ENCODE results near the gene ANTXR2.
A peak's percentile ranks its signal among the peaks of the same experiment; 100 is the strongest.

Gene ANTXR2

DNA sequence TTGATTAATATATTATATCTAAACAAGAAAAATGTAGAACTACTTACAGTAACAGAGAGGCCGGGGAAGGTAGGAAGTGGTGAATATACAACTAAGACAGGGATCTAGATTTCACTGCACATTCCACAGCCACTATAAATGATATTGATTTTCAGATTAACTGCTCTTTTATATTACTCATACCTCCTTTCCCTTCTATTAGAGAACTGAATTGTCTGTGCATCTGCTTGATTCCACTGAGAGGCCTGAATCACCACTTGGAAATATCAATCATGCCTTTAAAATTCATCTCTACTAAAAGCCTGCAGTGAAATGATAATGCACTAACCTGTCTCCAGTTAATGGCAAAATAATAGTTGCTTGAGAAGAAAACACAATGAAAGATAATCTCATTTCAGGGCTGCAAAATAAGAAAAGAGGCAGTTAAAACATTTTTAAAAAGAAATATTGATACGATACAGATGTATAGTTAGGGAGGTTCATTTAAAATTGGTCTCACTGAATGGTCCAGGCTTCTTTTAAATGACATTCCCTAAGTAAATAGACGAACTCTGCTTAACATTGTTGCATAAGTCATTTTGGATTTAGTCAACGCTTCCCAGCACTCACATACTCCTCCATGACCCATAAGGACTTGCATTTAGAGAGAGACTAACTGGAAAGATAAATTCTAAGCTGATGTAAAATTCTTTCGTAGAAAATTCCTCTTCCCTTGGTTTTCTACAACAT lies 3.8 kb downstream of the ANTXR2 start:
- no peak for DNase-seq (ENCODE audit: low spot score)

DNA sequence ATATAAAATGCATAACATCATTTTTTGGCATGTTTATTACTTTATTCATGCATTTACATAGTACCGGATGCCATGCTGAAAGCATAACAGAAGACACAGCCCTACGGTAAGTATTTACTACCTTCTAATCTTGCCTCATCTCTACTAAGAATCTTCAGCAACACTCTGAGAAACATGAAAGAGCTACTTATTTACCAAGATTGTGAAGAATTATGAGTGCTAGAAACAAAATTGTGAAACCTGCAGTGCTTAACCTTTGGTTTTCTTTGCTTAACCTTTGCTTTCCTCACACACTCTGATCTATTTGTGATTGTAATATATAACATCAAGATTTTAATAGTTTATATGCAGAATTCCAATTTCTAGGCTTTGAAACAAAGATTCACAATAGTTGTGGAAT lies 7.4 kb downstream of the ANTXR2 start:
- DNase-seq (ENCODE audit: low spot score), result no peak

DNA sequence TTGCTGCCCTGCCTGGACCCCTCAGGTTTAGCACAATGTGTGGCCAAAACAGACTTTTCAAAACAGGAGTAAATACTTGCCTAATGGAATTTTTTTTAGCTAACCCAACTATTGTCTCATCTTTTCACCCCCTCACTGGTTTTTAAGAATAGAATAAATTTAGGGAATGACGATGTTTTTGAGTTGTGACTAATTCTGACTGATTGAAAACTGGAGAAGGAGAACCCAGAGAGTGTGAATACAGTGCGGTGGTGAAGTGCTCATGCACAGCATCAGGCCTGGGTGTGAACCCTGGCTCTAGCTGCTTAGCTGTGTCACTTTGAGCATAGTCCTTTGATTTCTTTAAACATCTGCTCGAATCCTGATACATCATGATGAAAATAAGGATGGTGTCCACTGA lies 10.5 kb downstream of the ANTXR2 start:
- DNase-seq (ENCODE audit: low spot score), result no peak

DNA sequence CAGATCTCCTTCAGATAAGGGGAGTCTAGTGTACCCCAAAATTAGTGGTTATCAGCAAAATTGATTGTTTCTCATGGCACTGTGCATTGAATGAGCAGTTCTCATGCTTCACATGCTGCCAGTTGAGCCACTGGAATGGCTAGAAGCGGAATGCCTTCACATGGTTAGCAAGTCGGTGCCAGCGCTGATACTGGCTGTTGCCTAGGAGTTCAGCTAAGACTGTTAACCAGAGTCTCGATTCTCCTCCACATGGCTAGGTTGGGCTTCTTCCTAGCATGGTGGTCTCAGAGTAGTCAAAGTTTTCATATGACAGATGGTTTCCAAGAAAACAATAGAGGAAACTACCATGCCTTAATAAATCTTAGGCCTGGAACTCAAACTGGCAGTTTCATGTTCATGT lies 12.2 kb downstream of the ANTXR2 start:
- no peak for DNase-seq (ENCODE audit: low spot score)

- no peak for DNase-seq (ENCODE audit: low spot score)
These were observed 14.3 kb downstream of the ANTXR2 start for GRCh38 chr4:80058740-80059139.

- DNase-seq (ENCODE audit: low spot score), result no peak
These were observed 18.7 kb downstream of the ANTXR2 start for GRCh38 chr4:80054375-80054774.

DNA sequence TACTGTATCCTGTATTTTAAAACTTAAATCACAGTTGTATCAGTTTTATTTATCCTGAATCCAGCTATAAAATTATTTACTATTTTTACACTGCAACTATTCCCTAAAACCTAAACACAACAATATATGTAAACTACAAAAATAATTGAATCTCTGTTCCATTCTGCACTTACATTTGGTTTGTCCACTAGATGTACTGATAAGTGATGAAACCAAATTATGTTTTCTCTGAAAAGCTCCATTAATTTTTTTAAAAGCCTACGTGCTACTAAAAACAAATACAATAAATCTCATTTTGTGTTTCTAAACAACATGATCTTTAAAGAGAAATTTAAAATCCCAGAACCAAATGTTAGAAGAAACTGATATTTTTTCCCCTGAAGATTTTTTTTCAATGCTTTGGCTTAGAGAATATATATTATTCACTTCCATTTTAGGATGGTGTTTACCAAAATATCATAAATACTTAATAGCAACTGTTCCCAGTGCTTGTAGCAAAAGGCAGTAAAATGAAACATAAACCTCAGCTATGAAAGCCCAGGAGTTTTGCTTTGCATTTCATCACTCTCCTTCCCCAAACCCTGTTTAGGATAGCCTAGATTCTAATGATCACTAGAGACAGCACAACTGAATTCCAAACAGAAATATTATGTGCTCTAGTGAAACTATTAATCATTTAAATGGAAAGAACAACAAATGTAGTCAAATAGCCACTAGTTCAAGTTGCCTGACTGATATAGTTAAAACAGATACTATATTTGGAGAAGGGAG lies 19.7 kb downstream of the ANTXR2 start:
- DNase-seq (ENCODE audit: low spot score), result no peak

- no peak for DNase-seq (ENCODE audit: low spot score)
These were observed 23.1 kb downstream of the ANTXR2 start for GRCh38 chr4:80049813-80050534.

DNA sequence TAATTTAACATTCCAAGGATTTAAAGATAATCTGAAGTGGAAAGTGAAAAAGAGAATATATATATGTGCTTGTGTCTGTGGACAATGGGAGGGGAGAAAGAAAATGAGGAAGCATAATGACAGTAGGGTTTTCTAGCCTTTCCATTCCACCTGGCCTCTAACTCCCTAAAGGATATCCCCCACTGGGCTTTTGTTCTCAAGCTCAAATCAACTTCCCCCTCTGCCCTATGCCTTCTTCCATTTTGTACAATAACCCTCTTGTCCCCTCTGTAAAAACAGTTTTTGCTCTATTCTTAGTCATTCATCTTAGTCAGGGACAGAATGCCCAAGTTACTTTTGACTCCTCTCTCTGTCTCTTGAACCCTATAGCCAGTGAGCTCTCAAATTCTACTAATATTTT lies 23.6 kb downstream of the ANTXR2 start:
- no peak for DNase-seq (ENCODE audit: low spot score)

- DNase-seq (ENCODE audit: low spot score), result no peak
These were observed 27.2 kb downstream of the ANTXR2 start for GRCh38 chr4:80045786-80046185.

GRCh38 chr4:80043541-80043940 lies 29.5 kb downstream of the ANTXR2 start:
- DNase-seq (ENCODE audit: low spot score), result no peak

DNA sequence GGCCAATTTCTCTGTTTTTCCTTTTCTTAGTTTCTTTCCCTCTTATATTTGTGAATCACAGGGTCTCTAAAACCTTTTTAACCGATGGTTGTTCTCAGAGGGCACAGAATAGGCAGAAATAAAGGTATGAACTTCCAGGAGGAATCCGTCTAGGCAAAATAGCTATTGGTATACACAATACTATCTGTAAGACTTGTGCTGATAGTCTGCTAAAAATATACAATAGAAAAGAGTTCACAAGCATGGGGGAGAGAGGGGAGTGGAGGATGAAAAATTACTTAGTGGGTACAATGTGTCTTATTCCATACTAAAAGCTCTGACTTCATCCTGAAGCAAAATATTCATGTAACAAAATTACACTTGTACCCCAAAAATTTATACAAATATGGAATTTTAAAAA lies 30.2 kb downstream of the ANTXR2 start:
- DNase-seq (ENCODE audit: low spot score), result no peak

GRCh38 chr4:80037864-80038263 lies 35.2 kb downstream of the ANTXR2 start:
- no peak for DNase-seq (ENCODE audit: low spot score)

- peak; percentile 81 for DNase-seq (ENCODE audit: low spot score)
These were observed 35.9 kb downstream of the ANTXR2 start for GRCh38 chr4:80036949-80037685.

DNA sequence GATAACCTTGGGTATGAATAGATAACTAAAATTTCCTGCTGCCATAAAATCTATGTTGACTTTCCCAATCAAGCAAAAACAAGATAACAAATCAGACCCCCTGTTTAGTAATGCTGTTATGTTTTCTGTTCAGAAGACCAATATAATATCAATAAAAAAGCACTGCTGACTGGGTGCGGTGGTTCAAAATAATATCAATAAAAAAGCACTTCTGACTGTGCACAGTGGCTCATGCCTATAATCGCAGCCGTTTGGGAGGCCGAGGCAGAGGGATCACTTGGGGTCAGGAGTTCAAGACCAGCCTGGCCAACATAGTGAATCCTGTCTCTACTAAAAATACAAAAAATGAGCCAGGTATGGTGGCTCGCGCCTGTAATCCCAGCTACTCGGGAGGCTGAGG lies 36.7 kb downstream of the ANTXR2 start:
- no peak for DNase-seq (ENCODE audit: low spot score)

DNA sequence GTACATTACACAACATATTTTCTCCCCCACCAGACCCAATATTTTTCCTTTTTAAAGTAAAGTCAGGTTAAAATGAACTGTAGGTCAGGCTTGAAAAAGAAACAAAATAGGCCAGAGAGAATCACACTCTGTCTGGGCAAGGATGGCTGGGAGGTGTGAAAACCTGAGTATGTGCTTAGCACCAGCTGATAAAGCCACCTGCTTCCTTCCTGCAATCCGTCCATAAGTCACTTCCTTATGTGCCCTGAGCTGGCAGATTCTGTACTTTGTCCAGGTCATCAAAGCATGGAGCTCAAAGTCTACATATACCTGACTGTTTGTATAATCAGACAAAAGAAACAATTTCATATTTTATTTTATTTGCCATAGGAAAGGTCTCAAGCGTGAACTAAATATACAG lies 37.7 kb downstream of the ANTXR2 start:
- DNase-seq (ENCODE audit: low spot score), result no peak

DNA sequence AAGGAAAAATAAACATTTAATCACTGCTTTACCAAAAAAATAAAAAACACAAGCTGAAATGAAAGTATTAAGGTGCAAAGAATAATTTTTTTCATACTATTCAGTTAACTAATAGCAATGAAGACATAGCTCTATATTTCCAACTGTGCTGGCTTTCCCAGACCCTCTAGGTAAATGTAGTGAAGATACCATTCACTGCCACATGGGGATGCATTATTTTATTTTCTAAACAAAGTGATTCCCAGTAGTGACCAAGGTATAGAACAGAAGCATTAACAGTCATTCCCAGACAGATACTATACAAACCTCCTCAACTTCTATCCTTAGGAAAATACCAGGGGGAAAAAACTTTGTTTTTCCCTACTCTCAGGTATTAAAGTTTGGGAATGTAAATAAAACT lies 39.4 kb downstream of the ANTXR2 start:
- no peak for DNase-seq (ENCODE audit: low spot score)

DNA sequence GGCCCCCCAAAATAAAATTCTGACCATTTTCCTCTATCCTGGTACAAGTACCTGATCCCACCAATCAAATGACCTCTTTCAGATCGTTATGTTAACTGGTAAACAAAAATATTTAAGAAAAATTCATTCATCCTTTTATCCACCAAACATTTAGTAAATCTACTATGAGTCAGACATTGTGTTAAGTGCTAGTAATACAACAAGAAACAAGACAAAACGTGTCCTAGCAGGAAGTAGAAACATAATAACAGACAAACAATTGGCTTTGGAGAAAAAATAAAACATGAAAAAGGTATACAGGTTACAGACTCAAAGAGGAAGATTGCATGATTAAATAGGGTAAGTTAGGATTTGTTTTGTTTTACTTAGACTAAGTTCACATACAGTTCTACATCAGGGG lies 43.7 kb downstream of the ANTXR2 start:
- DNase-seq (ENCODE audit: low spot score), result no peak

DNA sequence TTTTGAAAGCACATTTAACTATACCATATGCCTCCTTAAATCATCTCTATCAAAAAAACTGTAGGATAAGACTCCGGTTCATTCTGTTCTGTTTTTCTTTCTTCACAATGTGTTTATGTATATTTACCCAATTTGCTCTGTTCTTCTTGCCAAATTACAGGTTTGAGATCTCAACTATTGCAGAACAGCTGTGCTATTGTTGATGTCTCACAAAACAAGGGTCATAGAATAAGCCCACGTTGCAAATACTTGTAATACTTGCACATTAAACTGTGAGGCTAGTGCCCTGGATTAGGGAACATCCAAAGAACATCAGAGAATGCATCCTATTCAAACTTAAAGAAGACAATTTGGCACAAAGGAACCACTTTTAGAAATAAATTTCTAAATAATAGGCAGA lies 45.4 kb downstream of the ANTXR2 start:
- DNase-seq (ENCODE audit: low spot score), result no peak

DNA sequence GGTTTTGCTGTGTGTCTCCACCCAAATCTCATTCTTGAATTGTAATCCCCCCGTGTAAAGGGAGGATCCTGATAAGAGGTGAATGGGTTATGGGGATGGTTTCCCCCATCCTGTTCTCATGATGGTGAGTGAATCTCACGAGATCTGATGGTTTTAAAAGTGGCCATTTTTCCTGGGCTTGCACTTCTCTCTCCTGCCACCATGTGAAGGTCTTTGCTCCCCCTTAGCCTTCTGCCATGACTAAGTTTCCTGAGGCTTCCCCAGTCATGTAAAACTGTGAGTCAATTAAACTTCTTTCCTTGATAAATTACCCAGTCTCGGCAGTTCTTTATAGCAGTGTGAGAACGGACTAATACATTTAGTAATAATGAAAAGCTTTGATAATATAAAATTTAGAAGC lies 46.9 kb downstream of the ANTXR2 start:
- DNase-seq (ENCODE audit: low spot score), result no peak

- DNase-seq (ENCODE audit: low spot score), result no peak
These were observed 48.7 kb downstream of the ANTXR2 start for GRCh38 chr4:80024335-80024734.

DNA sequence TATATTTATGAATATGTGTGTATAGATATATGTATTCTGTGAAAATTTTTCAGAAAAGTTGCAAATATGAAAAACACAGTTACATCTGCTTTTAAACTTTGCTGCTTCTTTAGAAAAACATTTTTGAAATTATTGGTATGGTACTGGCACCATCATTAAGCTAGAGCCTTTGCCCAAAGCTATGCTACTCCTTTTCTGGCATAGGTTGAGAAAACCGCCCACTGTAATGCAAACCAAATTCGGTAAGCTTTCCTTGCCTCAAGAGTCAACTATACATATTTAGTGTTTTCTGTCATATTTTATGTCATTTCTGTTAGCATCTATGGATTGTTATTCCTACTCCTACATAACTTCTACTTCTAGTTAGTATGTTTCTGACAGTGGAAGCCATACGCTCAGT lies 50.7 kb downstream of the ANTXR2 start:
- DNase-seq (ENCODE audit: low spot score), result no peak

Data from COLO829 (cell line).